GM12875 (cell line): ENCODE results near the gene RSBN1L.
"Not testable (repeated sequence)": the region's sequence is repeated elsewhere in the genome, so short reads cannot be mapped to it uniquely, and the experiment has no call there.

Experiments used
- H3K4me3 ChIP-seq: one replicate; pipeline ENCODE4 v1.5.1; 2011; ENCODE audit warnings: low read depth, low read length, control low read depth
- TF ChIP-seq, protein P1 (sequence below): IDR thresholded peaks from 2 replicates; pipeline ENCODE4 v1.5.1; 2011; ENCODE audit warnings: low read depth, mild to moderate bottlenecking, control low read depth, inconsistent platforms, low read length, moderate library complexity, borderline replicate concordance; ENCODE audit not compliant: insufficient read depth

Gene RSBN1L

DNA sequence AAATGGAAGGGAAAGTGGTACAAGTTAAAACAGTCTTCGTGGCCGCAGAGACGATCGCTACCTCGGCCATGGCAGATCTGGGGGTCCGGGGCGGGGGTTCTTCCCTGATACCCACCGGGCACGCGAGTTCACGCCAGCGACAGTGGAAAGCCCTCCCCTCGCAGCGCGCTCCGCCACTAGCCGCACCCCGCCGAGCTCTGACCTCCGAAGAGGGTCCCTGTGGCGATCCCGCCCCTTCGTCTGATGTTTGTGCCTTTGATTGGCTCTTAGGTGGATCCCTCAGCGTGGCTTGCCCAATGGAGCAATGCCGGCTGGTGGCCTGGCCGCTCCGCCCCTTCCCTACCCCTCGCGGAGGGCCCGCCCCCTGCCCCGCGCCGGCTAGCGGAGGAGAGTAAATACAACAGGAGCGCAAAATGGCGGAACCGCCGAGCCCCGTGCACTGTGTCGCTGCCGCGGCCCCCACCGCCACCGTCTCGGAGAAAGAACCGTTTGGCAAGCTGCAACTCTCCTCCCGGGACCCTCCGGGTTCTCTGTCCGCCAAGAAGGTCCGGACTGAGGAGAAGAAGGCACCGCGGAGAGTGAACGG, at the start of gene RSBN1L:
Gene RSBN1L, plus strand, starts transcription at position 403 of the 586 bp plus-strand sequence. Its CDS starts 11 bp downstream, at position 414.
- peak within 1 kb of the TSS; percentile 99 for H3K4me3 ChIP-seq
- TF ChIP-seq, protein P1, sequence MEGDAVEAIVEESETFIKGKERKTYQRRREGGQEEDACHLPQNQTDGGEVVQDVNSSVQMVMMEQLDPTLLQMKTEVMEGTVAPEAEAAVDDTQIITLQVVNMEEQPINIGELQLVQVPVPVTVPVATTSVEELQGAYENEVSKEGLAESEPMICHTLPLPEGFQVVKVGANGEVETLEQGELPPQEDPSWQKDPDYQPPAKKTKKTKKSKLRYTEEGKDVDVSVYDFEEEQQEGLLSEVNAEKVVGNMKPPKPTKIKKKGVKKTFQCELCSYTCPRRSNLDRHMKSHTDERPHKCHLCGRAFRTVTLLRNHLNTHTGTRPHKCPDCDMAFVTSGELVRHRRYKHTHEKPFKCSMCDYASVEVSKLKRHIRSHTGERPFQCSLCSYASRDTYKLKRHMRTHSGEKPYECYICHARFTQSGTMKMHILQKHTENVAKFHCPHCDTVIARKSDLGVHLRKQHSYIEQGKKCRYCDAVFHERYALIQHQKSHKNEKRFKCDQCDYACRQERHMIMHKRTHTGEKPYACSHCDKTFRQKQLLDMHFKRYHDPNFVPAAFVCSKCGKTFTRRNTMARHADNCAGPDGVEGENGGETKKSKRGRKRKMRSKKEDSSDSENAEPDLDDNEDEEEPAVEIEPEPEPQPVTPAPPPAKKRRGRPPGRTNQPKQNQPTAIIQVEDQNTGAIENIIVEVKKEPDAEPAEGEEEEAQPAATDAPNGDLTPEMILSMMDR = peak; percentile 44

DNA sequence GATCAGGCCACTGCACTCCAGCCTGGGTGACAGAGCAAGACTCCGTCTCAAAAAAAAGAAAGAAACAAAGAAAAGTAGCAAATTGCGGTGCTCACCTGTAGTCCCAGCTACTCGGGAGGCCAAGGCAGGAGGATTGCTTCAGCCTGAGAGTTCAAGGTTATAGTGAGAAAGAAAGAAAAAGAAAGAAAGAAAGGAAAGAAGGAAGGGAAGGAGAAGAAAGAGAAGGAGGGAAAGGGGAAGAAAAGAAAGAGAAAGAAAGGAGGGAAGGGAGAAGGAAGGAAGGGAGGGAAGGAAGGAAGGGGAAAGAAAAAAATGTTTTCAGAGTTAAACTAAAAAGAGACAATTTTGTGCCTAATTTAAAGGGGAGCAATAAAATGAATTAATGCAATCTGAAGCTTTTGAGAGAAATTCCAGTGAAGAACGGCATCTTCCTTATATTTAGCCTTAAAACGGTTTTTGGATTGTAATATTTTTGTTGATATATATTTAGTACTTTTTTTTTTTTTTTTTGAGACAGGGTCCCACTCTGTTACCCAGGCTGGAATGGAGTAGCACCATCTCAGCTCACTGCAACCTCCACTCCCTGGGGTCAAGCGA, 47.4 kb upstream of the RSBN1L start:
- no peak overlapping the region for H3K4me3 ChIP-seq
- TF ChIP-seq, protein P1 = no peak

- TF ChIP-seq, protein P1 = no peak
- no peak overlapping the region for H3K4me3 ChIP-seq
Observed at GRCh38 chr7:77649716-77650349, 46.4 kb upstream of the RSBN1L start.

DNA sequence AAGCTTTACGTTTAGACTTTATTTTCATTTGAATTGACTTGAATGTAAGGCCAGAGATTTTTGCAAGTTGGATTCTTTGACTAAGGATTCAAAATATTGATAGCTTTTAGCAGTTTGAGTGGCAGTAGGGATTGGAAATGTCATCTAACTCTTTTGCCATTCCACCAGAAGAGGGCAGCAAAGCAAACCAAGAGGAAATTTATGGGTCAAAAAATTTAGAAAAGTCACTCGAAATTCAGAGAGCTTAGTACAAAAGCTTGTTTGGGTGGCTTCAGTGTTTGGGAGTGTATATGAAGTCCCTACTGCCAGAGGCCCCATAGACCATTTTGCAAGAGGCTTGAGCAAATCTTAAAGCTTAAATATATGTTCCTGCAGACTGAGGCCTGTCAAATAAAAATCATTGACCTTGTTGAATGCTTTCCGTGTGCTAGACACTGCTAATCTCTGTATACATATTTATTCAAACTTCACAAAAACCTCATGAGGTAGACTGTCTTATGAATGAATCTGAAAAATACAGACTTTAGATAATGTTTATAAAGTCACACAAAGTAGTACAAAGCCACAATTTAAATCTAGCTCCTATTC, 44.6 kb upstream of the RSBN1L start:
- no peak overlapping the region for H3K4me3 ChIP-seq
- TF ChIP-seq, protein P1 = peak; percentile 42; the same call in 1 of the 2 replicates

GRCh38 chr7:77652826-77653225, 43.4 kb upstream of the RSBN1L start:
- not testable (repeated sequence) for H3K4me3 ChIP-seq

- TF ChIP-seq, protein P1 = no peak
- H3K4me3 ChIP-seq = no peak overlapping the region
Observed at GRCh38 chr7:77653572-77653971, 42.7 kb upstream of the RSBN1L start.

DNA sequence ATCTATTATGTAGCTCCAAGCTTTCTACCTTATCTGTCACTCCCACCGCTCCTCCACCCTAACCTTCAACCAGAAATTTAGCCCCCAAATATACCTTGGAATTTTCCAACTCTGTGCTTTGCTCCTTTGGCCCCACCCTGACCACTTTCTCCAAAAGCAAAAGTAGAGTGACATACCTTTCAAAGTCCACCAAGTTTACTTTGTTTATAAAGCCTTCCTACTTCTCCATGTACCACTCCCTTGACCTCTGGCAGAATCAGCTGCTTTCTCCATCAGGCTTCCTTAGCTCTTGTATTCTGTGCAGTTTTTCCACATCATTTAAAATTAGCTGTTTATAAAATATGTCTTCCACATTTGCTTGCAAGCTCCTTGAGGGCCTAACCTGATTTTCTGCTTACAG, 40.9 kb upstream of the RSBN1L start:
- H3K4me3 ChIP-seq = no peak overlapping the region
- TF ChIP-seq, protein P1 = no peak
